Measurements from ENCODE around the gene FABP6.
A peak's percentile ranks its signal among the peaks of the same experiment; 100 is the strongest.
"Not testable (repeated sequence)": the region's sequence is repeated elsewhere in the genome, so short reads cannot be mapped to it uniquely, and the experiment has no call there.

Gene FABP6

DNA sequence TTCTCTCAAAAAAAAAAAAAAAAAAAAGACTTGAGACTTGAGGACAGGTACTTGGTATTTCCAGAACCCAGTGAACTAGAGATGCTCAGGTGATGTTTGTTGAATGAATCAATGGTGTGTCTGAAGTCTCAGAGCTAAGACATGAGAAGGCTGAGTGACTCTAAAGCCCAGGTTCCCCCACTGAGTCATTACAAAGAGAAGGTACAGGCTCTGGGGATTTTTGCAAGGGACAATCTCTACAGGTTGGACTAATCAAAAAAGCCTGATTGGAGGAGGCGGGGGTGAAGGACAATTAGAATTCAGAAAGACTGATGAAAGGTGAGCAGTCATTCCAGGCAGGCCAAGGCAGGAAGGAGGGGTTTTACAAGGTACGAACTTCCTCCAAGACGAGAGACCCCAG is 8.2 kb upstream of the FABP6 start:
- no peak for DNase-seq

DNA sequence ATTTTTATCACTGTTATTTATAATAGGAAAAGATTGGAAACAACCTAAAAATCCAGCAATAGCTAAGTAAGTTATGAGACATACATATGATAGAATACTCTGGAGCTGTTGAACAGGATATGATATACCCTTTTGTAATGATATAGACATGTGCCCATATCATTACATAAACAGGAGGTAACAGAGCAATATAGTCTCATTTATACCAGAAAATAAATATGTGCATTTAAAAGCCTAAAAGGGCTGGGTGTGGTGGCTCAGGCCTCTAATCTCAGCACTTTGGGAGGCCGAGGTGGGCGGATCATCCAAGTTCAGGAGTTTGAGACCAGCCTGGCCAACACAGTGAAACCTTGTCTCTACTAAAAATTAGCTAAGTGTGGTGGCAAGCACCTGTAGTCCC is 2.3 kb upstream of the FABP6 start:
- no peak for DNase-seq

DNA sequence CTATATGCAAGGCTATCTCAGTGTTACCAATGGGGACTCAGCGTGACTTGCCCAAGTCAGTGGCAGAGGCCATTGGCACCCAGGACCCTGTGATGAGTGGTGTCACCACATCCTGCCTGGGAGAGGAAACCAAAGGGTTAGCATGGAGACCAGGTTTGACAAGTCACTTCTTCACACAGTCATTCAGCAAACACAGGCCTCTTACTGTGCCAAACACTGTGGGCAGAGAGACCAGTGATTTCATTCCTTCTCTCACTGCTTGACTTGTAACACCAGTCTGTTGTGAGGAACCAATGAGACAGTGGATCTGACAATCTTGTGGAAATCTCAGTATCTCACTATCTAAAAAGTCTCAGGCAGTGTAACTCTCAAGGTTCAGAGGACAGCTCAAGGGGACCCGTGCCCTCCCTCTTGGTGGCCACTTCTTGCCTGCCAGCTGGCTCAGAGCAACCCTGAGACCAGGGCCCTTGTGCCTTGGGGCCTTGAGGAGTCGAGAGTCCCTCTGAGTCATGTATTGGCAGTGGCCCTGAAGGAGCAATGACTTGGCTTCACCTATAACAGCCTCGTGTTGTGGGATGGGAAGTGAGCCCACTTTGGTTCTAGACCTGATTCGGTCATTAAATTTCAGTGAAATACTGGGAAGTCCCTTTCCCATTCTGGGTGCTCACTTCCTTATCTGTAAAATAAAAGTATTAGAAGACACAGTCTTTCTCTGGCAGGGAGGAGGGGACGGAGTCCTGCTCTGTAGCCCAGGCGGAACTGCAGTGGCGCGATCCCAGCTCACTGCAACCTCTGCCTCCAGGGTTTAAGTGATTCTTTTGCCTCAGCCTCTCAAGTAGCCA is 1.6 kb downstream of the FABP6 start:
- DNase-seq, result no peak

DNA sequence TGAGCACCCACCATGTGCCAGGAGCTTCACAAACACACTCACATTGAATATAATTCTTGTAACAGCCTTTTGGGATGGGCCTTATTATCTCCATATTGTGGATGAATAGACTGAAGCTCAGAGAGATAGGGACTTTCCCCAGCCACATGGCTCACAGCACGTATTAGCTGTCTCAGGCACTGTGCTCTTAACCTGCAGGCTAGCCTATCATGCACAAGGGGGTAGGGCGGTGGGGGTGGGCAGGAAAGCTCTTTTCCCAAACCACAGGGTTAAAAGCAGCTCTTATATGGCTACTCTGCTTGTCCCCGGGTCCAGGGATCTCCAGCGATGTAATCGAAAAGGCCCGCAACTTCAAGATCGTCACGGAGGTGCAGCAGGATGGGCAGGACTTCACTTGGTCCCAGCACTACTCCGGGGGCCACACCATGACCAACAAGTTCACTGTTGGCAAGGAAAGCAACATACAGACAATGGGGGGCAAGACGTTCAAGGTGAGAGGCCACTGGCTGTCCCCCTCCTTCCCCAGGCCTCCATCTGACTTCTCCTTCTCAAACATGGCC is 2.6 kb downstream of the FABP6 start:
- DNase-seq, result no peak

DNA sequence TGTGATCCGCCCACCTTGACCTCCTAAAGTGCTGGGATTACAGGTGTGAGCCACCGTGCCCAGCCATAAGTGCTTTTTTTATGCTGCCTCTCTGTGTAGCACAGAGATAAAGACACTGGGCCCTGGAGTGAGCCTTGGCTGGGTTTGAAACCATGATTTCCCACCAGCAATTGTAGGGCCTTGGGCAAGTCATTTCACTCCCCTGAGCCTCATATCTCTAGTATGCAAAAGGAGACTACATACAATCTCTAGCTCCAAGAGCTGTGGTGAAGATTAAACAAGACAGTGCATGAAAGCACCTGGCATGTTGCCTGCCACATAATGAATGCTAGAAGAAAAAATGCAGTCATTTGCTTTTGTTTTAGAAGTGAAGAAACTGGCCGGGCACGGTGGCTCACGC is 3.9 kb downstream of the FABP6 start:
- DNase-seq, result no peak

DNA sequence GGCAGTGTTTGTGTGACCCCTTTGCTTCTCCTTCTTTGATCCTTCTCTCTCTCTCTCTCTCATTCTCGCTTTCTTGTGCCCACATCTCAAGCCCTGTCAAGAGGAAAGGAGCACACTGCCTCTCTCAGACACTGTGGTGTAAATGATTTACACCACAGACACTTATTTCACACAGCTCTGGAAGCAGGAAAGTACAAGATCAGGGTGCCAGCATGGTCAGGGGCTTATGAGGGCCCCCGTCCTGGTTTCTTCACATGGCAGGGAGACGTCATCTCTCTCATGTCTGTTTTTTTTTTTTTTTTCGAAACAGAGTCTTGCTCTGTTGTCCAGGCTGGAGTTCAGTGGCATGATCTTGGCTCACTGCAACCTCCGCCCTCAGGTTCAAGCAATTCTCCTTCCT is 6.4 kb downstream of the FABP6 start:
- no peak for DNase-seq

DNA sequence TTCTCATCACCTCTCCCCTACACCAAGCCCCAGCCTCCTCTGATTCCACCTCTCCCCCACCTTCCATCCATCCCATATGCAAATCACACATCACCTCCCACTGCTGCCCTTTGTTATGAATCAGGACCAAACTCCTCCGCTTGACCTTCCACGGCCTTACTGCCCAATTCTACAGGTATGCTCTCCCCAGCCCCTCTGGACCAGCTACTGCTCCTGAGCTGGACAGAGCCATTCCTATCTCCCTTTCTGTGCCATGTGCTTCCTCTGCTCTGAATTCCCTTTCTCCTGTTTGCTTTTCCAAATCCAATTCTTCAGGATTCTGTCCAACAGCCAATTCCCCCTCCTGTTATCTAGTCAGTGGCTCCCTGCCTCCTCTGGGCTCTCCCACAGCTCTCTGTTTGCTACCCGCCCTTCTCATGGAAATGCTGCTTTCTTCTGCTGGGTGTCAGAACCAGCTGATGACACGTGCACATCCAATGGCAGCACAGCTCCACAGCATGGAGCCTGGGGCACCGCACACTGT is 8.3 kb downstream of the FABP6 start:
- DNase-seq, result no peak

DNA sequence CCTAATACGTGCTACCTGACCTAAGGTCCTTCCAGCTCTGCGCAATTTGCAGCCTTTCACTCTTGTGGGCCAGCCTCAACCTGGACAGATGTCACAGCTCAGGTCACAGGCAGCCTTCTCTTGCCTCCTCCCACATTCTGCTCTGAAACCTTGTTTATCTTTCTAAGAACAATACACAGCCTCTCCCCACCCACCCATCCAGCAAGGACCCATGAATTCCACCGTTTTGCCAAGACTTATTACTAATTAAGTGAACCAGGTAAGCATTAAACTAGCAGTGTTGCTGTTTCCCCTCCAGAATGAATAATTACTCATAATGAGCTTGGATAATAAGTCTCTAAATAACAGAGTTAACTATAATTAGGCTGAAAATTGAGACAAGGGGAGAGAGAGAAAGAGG is 11.0 kb downstream of the FABP6 start:
- DNase-seq, result no peak

DNA sequence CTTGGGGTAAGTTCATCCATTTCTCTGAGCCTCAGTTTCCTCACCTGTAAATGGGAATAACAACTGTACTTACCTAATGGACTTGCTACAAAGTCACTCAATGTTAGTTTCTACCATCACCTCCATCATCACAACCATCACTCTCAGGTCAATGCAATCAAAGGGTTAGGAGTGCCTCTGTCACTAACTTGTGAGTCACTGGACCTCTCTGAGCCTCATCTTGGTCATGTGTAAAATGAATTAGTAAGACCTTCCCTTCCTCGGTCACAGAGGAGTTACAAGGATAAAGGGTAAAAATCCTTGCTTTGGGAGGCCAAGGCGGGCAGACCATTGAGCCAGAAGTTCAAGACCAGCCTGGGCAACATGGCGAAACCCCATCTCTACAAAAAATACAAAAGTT is 12.8 kb downstream of the FABP6 start:
- no peak for DNase-seq

DNA sequence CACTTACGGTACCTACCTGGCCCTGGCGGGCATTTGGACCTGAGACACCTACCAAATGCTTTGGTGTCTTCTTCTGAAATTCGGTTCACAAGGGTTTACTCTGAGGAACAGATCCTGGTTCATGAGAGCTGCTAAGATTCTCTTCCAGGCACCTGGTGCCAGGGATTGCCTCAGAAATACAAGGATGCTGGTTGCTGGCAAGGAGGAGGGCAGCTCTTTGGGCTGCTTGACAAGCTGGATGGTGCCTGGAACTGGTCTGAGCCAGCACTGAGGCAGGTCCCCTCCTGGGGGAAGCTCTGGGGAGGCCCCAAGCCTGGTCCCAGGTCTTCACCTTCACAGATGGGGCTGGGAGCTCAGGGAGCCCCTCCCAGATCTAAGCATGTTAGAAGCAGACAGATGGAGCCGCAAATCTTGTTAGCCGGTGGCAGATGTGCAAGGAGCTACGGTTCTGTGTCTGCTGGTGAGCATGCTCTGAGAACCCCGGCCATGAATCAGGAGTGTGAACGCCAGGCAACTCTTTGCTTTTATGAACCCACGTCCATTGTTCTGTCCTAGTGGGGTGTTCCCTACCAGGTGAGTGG is 16.3 kb downstream of the FABP6 start:
- no peak for DNase-seq

DNA sequence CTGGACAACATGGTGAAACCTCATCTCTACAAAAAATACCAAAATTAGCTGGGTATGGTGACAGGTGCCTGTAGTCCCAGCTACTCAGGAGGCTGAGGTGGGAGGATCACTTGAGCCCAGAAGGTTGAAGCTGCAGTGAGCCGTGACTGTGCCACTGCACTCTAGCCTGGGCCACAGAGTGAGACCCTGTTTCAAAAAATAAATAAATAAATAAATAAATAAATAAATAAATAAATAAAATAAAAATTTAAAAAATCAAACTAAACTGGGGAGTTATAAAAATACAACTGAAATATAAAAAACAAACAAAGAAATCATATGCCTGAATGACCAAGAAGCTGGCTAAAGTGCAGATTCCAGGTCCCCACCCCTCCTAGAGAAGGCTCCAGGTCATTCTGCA is 20.3 kb downstream of the FABP6 start:
- not testable (repeated sequence) for DNase-seq

DNA sequence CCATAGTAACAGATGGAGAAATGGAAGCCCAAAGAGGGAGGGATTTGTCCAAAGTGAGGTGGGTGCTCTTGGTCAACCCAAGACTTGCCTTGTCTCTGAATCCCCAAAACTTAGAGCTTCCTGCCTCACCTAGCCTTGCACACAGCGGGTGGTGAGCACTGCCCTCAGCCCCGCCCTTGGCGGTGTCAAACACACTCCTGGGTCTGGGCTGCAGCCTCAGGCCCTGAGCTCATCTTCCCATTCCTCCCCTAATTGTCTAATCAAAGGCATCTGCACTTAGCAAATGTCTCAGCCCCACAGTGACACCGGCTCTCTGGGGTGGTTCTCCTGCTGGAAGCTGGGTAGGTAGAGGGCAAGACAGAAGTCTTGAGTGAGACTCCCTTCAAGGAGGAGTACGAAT is 20.9 kb downstream of the FABP6 start:
- no peak for DNase-seq

DNA sequence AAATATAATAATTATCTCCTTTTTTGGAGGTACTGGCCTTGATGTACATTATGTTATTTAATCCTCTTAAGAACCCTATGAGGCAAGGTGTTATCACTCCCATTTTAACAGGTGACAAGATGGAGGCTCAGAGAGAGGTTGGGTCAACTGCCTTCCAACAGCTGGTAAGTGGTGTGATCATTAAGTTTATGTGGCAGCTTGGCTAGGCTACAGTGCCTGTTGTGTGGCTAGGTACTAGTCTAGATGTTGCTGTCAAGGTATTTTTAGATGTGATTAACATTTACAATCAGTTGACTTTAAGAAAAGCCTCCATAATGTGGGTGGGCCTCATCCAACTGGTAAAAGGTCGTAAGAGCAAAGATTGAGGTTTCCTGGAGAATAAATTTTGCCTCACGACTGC is 21.5 kb downstream of the FABP6 start:
- no peak for DNase-seq

DNA sequence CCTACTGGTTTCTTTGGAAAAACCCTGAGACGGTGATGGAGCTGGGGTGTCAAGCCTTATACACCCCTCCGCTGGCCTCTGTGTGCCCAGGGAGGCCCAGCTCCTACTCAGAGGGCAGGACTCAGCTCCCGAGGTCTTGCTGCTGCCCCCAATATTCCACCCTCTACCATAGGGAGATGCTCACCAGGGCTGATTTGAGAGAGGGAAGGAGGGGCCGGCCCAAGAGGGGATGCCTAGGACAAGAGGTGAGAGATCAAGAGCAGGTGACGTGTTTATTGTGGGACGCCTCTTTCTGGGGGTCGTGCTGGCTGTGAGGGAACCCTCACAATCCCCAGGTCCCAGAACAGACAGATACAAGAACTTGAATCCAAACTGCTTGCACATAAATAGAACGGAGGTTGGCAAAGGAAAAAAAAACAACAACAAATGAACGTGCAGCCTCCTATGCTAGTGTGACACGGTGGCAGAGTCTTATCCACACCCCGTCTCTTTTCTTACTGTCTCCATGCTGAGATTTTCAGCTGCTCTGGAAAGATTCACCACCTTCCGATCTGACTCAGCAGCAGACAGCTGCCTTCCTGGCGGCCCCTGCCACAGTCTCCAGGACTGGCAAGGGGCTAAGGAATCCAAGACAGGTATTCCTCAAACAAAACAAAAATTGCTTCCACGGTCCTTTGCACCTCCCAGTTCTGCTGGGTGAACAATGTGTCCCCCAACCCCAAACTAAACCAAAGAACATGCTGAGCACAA is 22.3 kb downstream of the FABP6 start:
- no peak for DNase-seq

DNA sequence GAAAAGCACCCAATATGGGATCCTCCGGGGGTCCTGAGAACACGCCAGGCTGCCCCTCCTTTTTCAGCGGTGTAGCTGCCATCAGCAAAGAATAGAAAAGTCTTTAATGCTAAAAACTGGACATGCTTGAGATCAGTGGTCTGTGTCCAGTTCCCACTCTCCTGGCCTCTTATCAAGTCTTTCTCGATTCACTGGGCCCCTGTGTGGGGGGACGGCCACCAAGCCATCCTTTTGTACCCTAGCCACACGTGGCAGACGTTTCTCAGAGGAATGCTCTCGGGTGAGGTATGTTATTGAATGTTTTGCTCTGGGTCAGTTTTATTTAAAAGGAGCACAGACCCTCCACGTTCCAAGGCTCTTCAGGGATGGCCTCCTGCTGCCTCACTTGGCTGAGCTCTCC is 23.6 kb downstream of the FABP6 start:
- DNase-seq, result no peak

DNA sequence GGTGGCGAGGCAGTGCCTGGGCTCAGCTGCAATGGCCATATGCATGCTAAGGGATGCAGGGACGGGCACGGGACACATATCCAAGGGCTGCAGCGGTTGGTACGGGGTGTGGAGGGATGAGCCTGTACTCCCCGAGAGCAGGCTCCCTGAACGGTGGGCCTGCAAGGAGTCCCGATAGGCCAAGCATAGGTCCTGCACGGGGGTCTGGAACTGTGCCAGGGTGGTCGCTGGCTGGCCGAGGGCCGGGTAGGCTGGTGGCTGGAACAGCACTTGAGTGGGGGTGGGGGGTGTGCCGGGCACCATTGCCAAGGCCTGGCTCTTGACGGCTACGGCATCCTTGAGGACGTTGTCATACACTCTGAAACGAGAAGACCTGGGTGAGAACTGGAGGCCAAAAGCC is 24.1 kb downstream of the FABP6 start:
- no peak for DNase-seq

DNA sequence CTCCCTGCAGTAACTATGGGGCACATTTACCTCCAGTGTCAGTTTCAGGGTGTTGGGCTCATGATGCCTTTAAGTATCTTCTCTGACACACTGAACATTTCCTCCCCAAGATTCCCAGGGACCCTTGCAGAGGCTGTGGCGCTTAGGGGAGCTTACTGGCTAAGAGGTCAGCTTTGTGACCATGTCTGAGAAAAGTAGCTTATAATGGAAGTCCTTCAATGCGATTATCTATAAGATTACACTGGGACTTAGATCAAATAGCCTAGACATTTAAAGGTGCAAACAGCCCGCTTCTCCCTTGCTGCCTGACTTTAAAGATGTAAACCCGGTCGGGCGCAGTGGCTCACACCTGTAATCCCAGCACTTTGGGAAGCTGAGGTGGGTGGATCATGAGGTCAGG is 25.4 kb downstream of the FABP6 start:
- no peak for DNase-seq

DNA sequence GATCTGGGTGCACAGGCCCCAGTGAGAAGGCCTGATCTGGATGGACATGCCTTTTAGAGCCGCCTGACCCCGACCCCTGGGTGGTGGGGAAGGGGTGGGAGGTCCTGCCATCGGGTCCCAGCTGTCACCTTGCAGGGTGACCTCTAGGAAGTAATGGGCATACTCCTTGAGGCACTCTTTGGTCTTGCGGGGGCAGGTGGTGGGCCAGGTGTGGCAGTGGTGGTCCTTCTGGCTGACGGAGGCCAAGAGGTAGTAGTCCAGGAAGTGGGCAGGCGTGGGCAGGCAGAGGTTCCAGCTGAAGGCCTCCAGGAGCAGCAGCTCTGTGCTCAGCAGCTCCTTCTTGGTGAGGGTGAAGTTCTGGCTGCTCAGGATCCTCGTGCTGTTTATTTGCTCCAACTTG is 30.0 kb downstream of the FABP6 start:
- DNase-seq, result no peak

DNA sequence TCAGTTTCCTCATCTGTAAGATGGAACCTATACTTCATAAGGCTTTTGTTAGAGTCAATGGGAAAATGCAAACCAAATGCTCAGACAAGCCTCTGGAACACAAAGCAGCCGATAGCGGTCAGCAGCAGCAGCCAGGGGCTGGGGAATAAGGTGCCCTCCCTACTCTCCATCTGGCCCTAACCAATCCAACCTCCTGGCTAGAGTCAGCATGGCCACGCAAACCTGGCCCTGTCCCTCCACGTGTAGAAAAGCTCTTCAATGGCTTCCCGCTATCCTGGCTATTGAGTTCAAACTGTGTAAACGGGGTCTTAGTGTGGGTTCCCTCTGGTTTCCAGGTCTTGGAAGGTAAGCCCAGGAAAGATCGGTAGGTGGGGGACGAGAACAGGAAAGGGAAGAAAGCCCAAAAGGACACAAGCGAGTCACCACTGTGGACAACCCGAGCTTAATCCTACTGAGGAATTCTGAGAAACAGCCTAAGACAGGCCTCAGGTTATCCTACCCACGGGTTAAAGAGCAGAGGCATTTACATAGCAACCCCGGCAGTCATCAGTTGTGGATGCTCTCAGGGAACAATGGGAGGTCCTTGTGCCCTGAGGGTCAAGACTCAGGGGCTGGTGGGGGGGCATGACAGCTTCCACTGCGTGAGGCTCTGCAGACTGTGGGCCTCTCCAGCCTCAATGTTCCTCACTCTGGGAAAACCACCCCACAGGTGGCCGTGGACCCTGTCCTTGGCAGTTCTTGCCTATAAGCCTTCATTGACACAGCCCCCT is 30.9 kb downstream of the FABP6 start:
- no peak for DNase-seq

DNA sequence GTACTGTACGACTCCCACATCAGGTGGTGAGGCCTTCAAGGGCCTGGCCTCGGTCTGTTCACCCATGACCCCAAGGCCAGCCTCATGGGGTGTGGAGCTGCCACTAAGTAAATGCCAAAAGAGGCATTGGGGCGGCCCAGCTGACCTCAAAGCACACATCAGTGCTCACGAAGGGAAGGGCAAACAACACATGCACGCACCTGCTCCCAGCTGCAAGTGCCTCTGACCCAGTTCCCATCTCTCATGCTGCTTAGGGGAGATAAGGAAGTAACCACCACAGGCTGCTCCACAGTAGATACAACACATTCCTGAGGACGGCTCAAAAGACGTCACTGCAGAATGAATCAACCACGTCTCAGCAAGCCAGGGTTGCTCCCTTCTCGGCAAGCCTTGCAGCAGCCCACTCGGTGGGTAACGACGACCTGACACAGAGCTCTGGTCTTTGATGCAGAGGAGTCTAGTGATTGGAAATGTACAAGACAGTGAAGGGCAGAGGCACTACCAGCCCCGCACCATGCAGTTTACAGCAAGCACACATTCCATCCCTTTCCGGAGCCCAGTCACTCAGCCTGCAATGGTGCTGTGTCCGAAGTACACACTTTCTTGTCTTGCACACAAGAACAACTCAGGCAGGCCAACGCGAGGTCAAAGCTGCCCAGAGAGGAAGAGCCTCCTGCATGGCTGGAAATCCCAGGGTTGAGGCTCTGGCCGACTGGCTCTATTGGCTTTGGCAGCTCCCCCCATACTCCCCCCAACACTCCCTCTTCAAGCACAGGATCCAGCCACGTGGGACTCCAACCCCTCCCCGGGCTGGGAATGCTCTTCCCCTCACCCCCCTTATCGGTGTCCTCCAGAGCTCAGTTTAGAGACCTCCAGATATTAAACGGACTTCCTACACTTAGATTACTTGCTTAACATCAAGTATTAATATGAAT is 31.8 kb downstream of the FABP6 start:
- DNase-seq, result peak; percentile 44
